ENCODE data around the gene KCNH3. TPM values are rescaled to one million over a fixed set of nuclear protein-coding genes. Genes with fewer than 3 reads are reported as not detected.

The KCNH3 gene
- total RNA-seq, 1 donor from 2014 or later, result not detected

- H3K27ac ChIP-seq, result peak overlapping the region; percentile 3
- no peaks in the 10 kb centered on the region for H3K27me3 Mint-ChIP-seq (ENCODE audit: insufficient read depth, low read depth)
- DNase-seq (ENCODE audit: low spot score), result no peak
- no peak overlapping the region for H3K4me3 ChIP-seq
- H3K79me2 ChIP-seq (ENCODE audit: low read depth), result no peaks in the 10 kb centered on the region
- H2AFZ ChIP-seq (replicated peaks), result no peak overlapping the region
- H3K27ac Mint-ChIP-seq, result no peak overlapping the region
- TF ChIP-seq EZH2phosphoT487 (IDR thresholded peaks at IDR 0.05), result no peak
- TF ChIP-seq EZH2 (IDR thresholded peaks at IDR 0.05), result no peak
- no peak for TF ChIP-seq CTCF (IDR thresholded peaks at IDR 0.05)
- H3K9ac ChIP-seq, result no peak overlapping the region
- H3K36me3 Mint-ChIP-seq, result peaks cover 4% of the 10 kb centered on the region
- H3K4me1 ChIP-seq, result no peaks in the 10 kb centered on the region
- H3K9me3 Mint-ChIP-seq, result no peaks in the 10 kb centered on the region
- H3K36me3 ChIP-seq, result no peaks in the 10 kb centered on the region
- no peaks in the 10 kb centered on the region for H4K20me1 ChIP-seq (ENCODE audit: low read depth)
- H3K4me3 Mint-ChIP-seq, result no peak overlapping the region
- peaks cover 14% of the 10 kb centered on the region for H3F3A ChIP-seq (ENCODE audit: low read depth)
- H3K9me3 ChIP-seq (ENCODE audit: low read depth), result no peaks in the 10 kb centered on the region
- no peaks in the 10 kb centered on the region for H3K27me3 ChIP-seq
- H3K4me2 ChIP-seq, result no peak overlapping the region
- no peaks in the 10 kb centered on the region for H3K4me1 Mint-ChIP-seq
Observed at GRCh38 chr12:49512546-49512945, 26.3 kb upstream of the KCNH3 start.

DNA sequence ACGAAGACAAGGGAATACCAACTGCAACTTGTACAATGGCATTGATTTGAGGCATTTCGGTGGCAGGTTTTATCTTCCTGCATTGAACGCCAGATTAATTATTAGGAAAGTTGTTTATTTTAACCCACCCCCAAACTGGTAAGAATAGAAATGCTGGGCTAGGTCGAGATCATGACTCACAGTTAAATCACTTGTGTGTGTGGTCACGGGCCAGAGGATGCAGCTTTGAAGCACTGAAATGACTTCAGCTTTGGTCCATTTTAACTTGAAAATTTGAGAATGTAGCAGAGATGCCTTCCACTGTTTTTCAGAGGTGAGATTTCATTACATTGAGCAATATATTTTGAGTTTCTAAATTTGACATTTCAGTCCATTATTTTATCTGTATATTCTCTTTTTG, 23.6 kb upstream of the KCNH3 start:
- H3K9me3 ChIP-seq (ENCODE audit: low read depth), result no peaks in the 10 kb centered on the region
- no peak overlapping the region for H3K9ac ChIP-seq
- H3K4me3 ChIP-seq, result no peak overlapping the region
- H3K4me2 ChIP-seq, result no peak overlapping the region
- H3K36me3 Mint-ChIP-seq, result peaks cover 10% of the 10 kb centered on the region
- no peaks in the 10 kb centered on the region for H3K27me3 Mint-ChIP-seq (ENCODE audit: insufficient read depth, low read depth)
- H3K4me1 Mint-ChIP-seq, result no peaks in the 10 kb centered on the region
- H3K27ac Mint-ChIP-seq, result no peak overlapping the region
- no peaks in the 10 kb centered on the region for H3K27me3 ChIP-seq
- H3K79me2 ChIP-seq (ENCODE audit: low read depth), result no peaks in the 10 kb centered on the region
- H3K36me3 ChIP-seq, result no peaks in the 10 kb centered on the region
- peaks cover 14% of the 10 kb centered on the region for H3F3A ChIP-seq (ENCODE audit: low read depth)
- TF ChIP-seq CTCF (IDR thresholded peaks at IDR 0.05) (no peak), EZH2 (IDR thresholded peaks at IDR 0.05) (no peak), EZH2phosphoT487 (IDR thresholded peaks at IDR 0.05) (no peak)
- no peak overlapping the region for H3K4me3 Mint-ChIP-seq
- no peak overlapping the region for H2AFZ ChIP-seq (replicated peaks)
- H4K20me1 ChIP-seq (ENCODE audit: low read depth), result no peaks in the 10 kb centered on the region
- no peak overlapping the region for H3K27ac ChIP-seq
- DNase-seq (ENCODE audit: low spot score), result no peak
- H3K4me1 ChIP-seq, result no peaks in the 10 kb centered on the region
- H3K9me3 Mint-ChIP-seq, result no peaks in the 10 kb centered on the region

DNA sequence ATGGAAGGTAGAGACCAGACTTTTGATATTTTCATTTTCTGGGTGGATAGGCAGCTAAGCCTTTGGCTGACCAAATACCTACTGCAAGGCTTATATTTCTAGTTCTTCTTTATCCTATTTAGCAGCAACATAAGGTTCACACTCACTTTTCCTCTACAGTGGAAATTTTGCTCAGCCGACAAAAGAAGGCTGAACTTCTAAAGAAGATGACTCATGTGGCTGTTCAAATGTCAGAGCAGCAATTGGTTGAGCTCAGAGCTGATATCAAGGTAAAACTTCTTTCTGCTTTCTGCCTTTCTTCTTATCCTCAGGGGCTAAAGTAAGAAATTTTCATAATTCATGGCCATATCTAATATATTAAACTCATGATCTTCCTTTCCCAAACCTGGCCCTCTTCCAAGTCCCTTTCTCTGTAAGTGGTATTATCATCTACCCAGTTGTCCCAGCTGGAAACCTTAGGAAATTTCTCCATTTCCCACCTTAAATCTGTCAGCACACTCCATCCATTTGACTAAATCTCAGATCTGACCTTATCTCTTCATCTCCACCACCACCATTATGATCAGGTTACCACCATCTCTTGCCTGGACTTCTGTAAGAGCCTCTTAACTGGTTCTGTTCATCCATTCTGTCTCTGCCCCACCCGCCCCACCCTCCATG, 19.8 kb upstream of the KCNH3 start:
- H2AFZ ChIP-seq (replicated peaks), result no peak overlapping the region
- peaks cover 15% of the 10 kb centered on the region for H3K36me3 Mint-ChIP-seq
- no peaks in the 10 kb centered on the region for H4K20me1 ChIP-seq (ENCODE audit: low read depth)
- H3K27ac Mint-ChIP-seq, result no peak overlapping the region
- H3F3A ChIP-seq (ENCODE audit: low read depth), result no peaks in the 10 kb centered on the region
- H3K4me1 ChIP-seq, result no peaks in the 10 kb centered on the region
- H3K79me2 ChIP-seq (ENCODE audit: low read depth), result no peaks in the 10 kb centered on the region
- H3K36me3 ChIP-seq, result peaks cover 3% of the 10 kb centered on the region
- no peaks in the 10 kb centered on the region for H3K27me3 Mint-ChIP-seq (ENCODE audit: insufficient read depth, low read depth)
- H3K4me2 ChIP-seq, result no peak overlapping the region
- TF ChIP-seq EZH2phosphoT487 (IDR thresholded peaks at IDR 0.05), result no peak
- no peak for TF ChIP-seq EZH2 (IDR thresholded peaks at IDR 0.05)
- no peak for TF ChIP-seq CTCF (IDR thresholded peaks at IDR 0.05)
- H3K9ac ChIP-seq, result no peak overlapping the region
- H3K27ac ChIP-seq, result no peak overlapping the region
- no peak for DNase-seq (ENCODE audit: low spot score)
- no peaks in the 10 kb centered on the region for H3K27me3 ChIP-seq
- H3K4me3 ChIP-seq, result no peak overlapping the region
- H3K4me1 Mint-ChIP-seq, result no peaks in the 10 kb centered on the region
- no peaks in the 10 kb centered on the region for H3K9me3 ChIP-seq (ENCODE audit: low read depth)
- no peak overlapping the region for H3K4me3 Mint-ChIP-seq
- no peaks in the 10 kb centered on the region for H3K9me3 Mint-ChIP-seq

Data from neural progenitor cell (in vitro differentiated cells).